NCI-H1930 (cell line): ENCODE measurements around the gene ZFPL1.

Experiments
- DNase-seq, 2 experiments: peaks; one replicate each; lab custom pipeline; 2025; lab: John Stamatoyannopoulos, UW

ZFPL1 gene

DNA sequence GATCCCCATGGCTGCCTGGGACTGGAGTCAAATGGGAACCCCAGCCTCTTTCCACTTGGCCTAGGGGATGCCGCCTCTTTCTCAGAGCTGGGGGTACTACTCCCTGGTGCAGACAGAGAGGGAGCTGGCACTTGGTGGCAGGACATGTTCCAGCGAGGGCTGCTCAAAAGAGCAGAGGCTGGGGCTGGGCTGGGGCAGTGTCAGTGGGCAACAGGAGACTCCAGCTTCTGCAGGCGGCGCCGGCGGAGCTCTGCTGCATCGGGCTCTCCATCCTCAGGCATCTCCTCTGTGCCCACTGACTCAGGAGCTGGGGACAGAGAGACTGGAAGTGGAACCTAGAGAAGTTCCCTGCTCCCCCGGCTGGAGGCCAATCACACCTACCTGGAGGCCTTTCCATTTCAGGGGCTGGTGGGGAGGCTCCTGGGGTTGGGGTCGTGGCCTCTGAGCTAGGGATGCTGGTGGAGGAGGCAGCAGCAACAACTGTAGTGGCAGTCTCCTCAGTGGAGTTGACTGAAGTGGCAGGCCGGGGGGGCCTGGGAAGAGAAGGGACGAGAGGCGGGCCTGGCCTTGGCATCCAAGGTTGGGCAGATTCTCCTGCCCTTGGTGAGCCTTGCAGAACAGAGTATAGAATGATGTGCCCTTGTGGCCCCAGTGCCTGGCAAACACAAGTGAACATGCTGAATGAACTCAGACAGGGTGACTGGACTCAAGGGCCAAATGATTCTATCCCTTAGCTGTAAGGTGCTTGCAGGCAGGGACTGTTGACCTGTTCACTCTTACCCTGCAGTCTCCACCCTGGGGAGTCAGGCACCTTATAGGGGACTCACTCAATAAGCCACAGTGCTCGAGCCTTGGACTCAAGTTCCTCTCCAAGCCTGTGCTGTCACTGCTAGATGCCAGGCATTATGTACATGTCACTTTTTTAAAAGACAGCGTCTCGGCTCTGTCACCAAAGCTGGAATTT, 44.4 kb downstream of the ZFPL1 start:
- no peak for DNase-seq

DNA sequence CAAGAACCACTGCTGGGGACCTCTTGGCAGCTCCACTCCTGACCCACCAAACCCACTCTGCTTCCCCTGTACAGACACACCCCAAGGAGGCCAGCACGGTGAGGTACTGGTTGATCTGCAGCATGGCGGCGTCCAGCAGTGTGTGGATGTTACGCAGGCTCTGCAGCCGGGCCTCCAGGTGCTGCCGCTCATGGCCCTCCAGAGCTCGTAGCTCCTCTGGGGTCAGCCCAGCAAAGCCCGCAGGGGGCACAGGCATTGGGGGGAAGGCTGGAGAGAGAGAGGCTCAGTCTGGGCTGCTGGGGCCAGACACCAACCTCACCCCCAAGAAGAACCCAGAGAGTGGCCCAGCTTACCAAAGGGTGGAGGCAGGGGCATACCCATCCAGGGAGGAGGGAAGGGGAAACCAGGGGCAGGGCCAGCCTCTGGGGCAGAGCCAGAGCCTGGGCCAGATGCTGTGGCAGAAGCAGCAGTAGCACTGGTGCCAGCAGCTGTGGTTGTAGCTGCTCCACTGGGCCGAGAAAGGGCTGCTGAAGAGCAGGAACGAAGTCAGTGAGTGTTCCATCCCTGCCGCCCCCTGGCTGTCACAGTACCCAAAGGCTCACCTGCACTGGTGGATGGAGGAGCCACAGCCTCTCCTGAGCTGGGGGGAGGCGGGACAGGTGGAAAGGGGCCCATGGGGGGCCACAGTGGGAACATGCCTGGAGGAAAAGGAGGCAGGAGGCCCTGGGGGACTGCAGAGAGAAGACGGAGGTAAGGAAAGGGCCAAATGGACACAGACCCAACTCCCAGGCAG, 45.8 kb downstream of the ZFPL1 start:
- DNase-seq, result no peak

DNA sequence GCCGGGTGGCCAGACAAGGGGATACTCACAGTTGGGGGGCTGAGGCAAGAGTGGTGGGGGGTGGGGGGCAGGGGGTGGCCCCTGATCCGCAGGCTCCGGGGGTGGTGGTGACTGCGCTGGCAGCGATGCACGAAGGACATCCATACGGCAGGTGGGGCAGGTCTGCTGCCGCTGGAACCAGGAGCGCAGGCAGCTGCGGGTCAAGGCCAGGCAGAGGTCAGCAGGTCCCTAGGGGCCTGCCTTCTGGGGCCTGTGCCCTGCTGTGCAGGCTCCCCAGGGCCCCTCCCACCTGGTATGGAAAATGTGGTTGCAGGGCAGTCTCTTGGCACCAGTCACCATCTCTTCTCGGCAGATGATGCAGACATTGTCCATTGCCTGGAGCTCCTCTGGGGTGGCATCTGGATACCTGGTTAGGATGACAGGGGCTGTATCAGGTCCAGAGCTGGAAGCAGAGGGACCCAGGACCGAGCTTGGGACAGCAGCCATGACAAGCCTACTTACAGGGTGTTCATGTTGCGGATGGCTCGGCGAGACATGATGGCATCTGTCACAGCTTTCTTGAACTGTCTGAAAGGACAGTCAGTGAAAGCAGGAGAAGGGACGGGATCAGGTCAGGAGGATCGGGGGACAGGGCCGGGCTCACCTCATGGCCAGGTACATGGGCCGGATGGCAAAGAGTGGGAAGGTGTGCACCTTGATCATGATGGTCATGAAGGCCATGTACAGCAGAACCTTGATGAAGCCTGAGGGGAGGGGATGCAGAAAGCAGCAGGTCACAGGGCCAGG, 46.8 kb downstream of the ZFPL1 start:
- no peak for DNase-seq

DNA sequence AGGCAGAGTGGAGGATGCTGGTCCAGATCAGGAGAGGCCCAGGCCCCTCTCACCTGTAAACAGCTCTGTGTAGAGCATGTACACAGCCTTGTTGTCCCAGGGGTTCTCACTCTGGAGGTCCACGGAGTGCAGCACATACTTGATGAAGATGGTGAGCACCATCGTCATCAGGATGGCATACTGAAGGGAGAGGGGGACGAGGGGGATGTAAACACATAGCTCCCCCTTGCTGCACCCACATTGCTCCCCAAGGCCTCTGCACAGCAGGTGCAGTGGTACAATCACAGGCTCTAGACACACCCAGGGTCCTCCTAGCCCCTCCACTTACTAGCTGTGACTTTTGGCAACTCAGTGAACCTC, 47.4 kb downstream of the ZFPL1 start:
- no peak for DNase-seq

DNA sequence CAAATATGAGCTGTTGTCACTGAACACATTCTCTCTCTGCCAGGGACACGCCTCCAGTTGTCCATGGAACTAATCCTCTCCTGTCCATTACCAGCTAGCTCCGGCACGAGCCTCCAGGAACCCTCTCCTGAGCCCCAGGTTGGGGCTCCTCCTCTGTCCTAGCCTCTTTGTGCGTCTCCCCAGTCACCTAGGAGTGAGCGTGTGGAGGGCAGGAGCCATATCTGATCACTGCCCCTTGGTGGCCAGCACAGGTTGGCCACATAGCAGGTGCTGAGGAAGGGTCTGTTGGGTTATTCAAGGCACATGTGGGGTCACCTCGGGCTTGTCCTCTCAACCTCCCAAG, 47.8 kb downstream of the ZFPL1 start:
- no peak for DNase-seq

DNA sequence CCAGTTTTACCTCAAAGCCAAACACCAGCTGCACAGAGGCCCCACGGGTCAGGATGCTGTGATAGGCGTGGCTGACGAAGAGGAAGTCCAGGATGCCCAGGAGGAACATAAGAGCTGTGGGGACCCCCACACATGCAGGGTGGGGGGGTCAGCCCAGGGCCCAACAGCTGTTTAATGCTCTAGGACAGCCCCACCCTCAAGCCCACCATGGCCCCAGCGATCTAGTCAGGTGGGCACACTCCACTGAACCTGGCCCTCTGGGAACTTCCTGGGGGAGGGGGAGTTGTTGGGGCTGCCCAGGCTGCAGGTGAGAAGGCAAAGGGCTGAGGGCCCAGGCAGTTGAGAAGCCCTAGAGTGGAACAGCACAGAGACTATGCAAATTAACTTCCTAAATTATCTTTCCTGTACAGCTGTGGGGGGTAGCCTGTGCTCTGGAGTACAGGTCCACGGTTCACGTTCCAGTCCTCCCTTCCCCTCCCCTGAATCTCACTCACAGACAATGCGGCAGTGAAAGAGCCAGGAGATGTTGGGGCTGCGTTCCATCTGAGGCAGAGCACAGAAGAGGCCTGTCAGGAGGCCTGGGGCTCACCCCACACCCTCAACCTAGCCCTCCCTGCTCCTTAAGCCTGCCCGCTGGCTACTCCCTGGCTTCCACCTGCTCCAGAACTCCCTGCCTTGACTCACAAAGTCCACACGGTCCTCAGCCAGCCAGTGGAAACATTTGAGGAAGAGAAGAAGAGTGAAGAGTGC, 48.4 kb downstream of the ZFPL1 start:
- DNase-seq, result no peak

DNA sequence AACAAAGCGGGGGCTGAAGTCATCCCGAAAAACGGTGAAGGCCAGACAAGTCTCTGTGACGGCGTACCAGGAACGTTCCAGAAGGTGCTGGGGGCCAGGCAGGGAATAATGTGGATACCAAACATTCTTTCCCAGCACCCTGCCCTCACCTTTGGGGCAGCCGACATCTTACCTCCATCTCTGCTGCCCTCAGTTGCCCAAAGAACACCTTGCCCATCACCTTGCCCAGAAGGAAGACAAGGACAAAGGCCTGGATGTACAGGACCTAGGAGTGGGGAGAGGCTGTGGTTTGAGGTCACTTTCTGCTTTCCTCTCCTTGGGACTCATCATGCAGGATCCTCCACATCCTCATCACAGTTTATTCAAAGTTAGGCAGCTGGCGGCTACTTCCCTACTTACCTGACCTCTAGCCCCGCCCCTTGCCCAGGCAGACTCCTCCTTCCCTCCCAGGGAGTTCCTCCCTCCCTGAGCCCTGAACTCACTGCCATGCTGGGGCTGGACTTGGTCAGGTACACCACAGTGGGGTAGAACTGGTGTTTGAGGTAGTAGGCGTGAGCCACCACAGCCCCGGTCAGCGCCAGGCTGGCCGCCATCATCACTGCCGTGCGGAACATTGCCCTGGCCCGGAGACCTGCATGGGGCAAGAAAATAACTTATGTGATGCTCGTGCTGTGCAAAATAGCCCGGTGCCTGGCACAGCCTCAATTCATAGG, 49.1 kb downstream of the ZFPL1 start:
- DNase-seq, result no peak

DNA sequence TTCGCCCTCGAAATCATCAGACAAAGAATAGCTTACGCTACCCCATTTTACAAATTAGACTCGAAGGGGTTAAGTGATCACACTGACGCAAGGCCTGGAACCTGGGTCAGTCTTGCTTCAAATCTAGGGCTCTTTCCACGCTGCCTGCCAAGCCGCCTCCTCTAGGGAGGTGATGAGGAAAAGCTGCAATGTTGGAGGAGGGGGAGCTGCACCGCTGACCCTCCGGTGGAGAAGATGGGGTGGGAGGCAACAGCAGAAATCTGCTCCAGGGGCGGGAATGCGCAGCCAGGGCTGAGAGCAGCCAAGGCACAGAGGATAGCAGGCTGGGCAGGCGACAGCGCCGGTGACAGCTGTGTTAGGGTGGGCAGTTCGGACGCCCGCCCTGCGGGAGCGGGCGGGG, 49.7 kb downstream of the ZFPL1 start:
- no peak for DNase-seq

DNA sequence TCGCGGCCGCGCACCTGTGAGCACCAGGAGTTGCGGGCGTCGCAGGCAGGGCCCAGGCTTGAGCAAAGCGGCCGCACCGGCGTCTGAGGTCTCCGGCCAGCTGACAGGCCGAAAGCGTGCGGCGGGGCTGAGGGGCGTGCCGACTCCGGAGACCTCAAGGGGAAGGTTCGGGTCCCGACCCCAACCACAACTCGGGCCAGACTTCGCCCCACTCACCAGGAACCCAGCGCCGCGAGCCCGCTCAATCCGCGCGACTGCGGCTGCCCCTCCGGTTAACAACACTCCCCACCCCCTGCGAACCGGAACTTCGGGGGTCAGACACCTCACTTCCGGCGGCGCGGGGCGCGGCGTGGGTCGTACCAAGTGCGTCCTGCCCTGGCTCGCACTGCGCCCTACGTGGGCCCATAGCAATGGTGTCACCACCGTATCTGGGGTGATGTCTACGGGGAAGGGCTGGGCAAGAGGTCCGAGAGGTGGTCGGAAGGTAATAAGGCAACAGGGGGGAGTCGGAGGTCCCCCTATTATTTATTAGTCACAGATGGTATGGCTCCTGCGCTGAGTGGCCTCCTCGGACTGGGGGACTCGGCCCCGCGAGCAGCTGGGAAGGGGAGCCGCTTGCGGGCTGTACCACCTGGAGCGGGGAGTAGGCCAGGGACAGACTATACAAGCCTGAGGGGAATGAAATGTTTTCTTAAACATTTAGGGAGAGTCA, 50.4 kb downstream of the ZFPL1 start, which contains the start of gene SYVN1:
TSS of gene SYVN1 (minus strand) at position 280 of the 712 bp plus-strand sequence. CDS start 918 bp downstream, outside the sequence.
- peak; percentile 79 to 88 for DNase-seq

DNA sequence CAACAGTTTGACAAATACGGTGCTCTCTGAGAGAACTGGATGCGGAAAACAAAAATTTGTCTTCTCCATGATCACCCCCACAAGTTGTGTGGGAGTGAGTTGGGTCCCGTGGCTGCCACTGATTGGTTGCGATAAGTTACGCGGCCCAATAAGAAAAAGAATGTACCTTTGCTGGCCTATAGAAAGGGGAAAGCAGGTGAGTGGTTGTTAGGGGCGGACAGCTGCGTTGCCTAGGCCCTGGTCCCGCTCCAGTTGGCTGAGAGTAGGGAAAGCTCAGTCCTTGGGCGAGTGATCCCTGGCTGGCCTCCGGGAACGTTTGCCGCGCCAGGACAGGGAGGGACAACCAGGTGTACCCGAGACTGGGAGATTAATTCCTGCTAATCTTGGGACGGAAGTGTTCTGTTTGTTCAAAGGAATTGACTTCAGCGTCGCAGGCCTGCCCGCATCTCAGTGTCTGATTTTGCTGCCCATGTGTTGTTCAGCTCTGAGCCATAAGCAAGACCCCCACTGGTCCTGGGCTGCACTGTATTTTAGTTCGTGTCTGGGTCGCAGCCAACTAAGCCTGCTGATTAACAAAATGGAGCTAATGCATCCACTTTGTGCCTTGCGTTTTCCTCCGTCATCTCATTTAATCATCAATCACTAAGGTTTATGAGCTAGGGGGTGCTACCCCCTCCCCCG, 51.1 kb downstream of the ZFPL1 start:
- peak; percentile 93 to 94 for DNase-seq

DNA sequence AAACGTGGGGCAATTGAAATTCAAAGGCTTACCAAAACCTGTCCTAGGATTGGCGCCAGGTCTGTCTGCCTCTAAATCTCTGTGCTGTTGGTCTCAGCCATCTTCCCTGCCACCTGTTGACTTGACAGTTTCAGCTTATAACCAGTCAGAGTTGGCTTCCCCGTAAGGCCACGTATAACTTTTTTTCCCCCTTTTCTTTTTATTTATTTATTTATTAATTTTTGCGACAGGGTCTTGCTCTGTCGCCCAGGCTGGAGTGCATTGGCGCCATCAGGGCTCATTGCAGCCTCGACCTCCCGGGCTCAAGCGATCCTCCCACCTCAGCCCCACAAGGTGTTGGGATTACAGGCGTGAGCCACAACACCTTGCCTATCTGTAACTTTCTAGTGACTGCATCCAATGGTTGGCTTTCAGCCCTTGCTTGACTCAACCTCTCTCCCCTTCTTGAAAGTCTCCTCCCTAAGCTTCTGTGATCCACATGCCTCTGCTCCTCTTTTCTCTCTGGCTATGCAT, 51.7 kb downstream of the ZFPL1 start:
- DNase-seq, result no peak

DNA sequence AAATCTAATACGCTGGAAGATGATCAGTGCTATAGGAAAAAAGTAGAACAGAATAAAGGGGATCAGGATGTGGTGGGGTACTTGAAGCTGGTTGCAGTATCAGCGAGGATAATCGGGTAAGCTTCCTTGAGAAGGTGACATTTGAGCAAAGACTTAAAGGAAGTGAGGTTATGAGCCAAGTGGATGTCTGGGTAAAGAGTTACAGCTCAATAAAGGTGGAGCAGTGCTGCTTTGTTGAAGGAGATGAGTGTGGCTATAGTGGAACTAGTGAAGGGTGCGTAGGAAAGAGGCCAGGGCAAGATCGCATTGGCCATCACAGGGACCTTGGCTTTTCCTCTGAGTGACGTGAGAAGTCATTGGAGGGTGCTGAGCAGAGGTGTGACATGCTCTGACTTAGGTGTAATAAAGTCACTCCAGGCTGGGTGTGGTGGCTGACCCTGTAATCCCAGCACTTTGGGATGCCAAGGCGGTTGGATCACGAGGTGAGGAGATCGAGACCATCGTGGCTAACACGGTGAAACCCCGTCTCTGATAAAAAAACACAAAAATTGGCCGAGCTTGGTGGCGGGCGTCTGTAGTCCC, 52.6 kb downstream of the ZFPL1 start:
- no peak for DNase-seq
